ENCODE results near the gene GKN1. TPM values are rescaled to one million over a fixed set of nuclear protein-coding genes. Genes with fewer than 3 reads are reported as not detected.

GKN1 gene
- total RNA-seq (2014; rRNA removed; shearing (Covaris generic)) = not detected in 2 replicates
- not detected in 2 replicates for total RNA-seq (2022)
- not detected for Bru-seq, nascent RNA
- BruChase-seq, experiment 1, labeled RNA remaining after a 6-hour chase = not detected
- BruChase-seq, experiment 2, labeled RNA remaining after a 2-hour chase = not detected
- long read RNA-seq = 0 reads

DNA sequence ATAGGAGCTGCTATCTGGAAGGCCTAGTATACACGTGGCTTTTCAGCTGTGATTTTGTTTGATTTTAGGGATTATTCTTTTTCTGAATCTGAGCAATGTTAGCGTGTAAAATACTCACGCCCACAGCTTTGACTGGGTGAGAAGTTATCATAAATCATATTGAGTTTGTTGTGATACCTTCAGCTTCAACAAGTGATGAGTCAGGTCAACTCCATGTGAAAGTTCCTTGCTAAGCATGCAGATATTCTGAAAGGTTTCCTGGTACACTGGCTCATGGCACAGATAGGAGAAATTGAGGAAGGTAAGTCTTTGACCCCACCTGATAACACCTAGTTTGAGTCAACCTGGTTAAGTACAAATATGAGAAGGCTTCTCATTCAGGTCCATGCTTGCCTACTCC is at the start of gene GKN1:
Gene GKN1 (plus strand): TSS at position 386 of the 400 bp plus-strand sequence. CDS start 42 bp downstream, outside the sequence.
- no peak for DNase-seq (ENCODE audit: low spot score)
- no peak within 1 kb of the TSS for H3K27ac ChIP-seq (ENCODE audit: low read depth, low read length, poor library complexity, severe bottlenecking)
- no TSS peak for BruUV-seq (replicated peaks)
- CTCF ChIA-PET (ENCODE audit: unreplicated experiment) = no interaction called here
- intact Hi-C loops (cut with micrococcal nuclease; ENCODE audit: unreplicated experiment) = no loop called here
- no peaks in the 10 kb centered on the region for H3K79me2 ChIP-seq (ENCODE audit: insufficient read depth, low read depth, low read length)
- no peak for TF ChIP-seq CTCF (conservative IDR thresholded peaks at IDR 0.05; ENCODE audit: low read length)
- no peak for TF ChIP-seq EZH2phosphoT487 (IDR thresholded peaks at IDR 0.05; ENCODE audit: borderline replicate concordance, low read depth, low read length)
- no peak within 1 kb of the TSS for H3K4me2 ChIP-seq (ENCODE audit: low read length)
- POLR2A ChIA-PET = interaction anchor here (0.6 to 0.9 kb wide), 2 partner anchors 15 to 19 kb away, joined by 3 to 4 read pairs; no protein-coding TSS in a partner anchor
- H2AFZ ChIP-seq (ENCODE audit: low read length) = no peak within 1 kb of the TSS
- H3K9me2 ChIP-seq (ENCODE audit: insufficient read depth, low read length) = no peaks in the 10 kb centered on the region
- no peaks in the 10 kb centered on the region for H3K9me3 ChIP-seq (ENCODE audit: low read length)
- no peak within 1 kb of the TSS for H3K4me3 ChIP-seq (ENCODE audit: low read depth, low read length, poor library complexity, severe bottlenecking)
- H4K20me1 ChIP-seq (ENCODE audit: insufficient read depth, low read length) = no peaks in the 10 kb centered on the region
- H3K36me3 ChIP-seq (ENCODE audit: insufficient read depth, low read length) = no peaks in the 10 kb centered on the region
- no peaks in the 10 kb centered on the region for H3K4me1 ChIP-seq (ENCODE audit: insufficient read depth, low read length, poor library complexity, severe bottlenecking)

DNA sequence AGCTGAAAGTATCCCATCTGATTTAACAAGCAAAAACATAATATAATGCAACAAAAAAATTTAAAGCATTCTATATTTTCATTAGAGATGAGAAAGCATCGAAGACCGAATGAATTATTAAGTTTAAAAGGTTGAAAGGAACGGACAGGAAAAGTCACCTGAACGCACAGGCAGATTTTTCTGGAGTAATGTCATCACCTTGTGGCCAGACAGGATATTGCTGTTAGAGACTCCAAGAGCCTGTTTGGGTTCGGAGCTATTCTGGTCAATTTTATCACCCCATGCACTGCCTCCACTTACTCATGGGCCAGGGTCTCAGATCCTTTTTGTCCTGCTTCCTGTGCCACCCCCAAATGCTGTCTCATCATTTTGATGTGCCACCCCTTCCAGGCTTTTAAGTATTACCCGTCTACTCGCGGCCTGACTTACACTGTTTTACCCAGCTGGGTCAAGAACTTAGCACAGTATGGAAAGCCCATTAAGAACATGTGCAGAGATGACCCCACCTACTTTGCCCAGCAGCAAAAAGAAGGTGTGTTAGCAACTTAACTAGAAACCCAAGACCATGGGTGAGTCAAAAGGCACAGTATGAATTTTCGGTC is 49.0 kb upstream of the GKN1 start:
- no peaks in the 10 kb centered on the region for H3K9me3 ChIP-seq (ENCODE audit: low read length)
- H4K20me1 ChIP-seq (ENCODE audit: insufficient read depth, low read length) = no peaks in the 10 kb centered on the region
- H3K36me3 ChIP-seq (ENCODE audit: insufficient read depth, low read length) = no peaks in the 10 kb centered on the region
- intact Hi-C loops (cut with micrococcal nuclease; ENCODE audit: unreplicated experiment) = loop anchor here (1.0 to 10.0 kb wide), 4 partner anchors 216 to 462 kb away; no protein-coding TSS in a partner anchor
- H3K4me2 ChIP-seq (ENCODE audit: low read length) = peak overlapping the region; percentile 10; the same call in 1 of the 2 replicates
- POLR2A ChIA-PET = interaction anchor here (0.8 to 2.3 kb wide), 6 partner anchors 17 to 461 kb away, joined by 3 to 6 read pairs (median 4); no protein-coding TSS in a partner anchor
- H3K4me3 ChIP-seq (ENCODE audit: low read depth, low read length, poor library complexity, severe bottlenecking) = no peak overlapping the region
- CTCF ChIA-PET (ENCODE audit: unreplicated experiment) = interaction anchor here (1.3 to 1.6 kb wide), 3 partner anchors 18 to 462 kb away, joined by 3 to 11 read pairs (median 8); no protein-coding TSS in a partner anchor
- peak; percentile 79 for DNase-seq (ENCODE audit: low spot score)
- H3K79me2 ChIP-seq (ENCODE audit: insufficient read depth, low read depth, low read length) = no peaks in the 10 kb centered on the region
- no peaks in the 10 kb centered on the region for H3K9me2 ChIP-seq (ENCODE audit: insufficient read depth, low read length)
- H2AFZ ChIP-seq (ENCODE audit: low read length) = peak overlapping the region; percentile 43; the same call in 1 of the 2 replicates
- no TSS peak for BruUV-seq (replicated peaks)
- no peak overlapping the region for H3K27ac ChIP-seq (ENCODE audit: low read depth, low read length, poor library complexity, severe bottlenecking)
- peak; percentile 99 for TF ChIP-seq CTCF (conservative IDR thresholded peaks at IDR 0.05; ENCODE audit: low read length)
- TF ChIP-seq EZH2phosphoT487 (IDR thresholded peaks at IDR 0.05; ENCODE audit: borderline replicate concordance, low read depth, low read length) = no peak
- peaks cover 4% of the 10 kb centered on the region for H3K4me1 ChIP-seq (ENCODE audit: insufficient read depth, low read length, poor library complexity, severe bottlenecking)

GRCh38 chr2:68926796-68927195 is 47.6 kb upstream of the GKN1 start:
- Histone ChIP-seq H3K9me2 (ENCODE audit: insufficient read depth, low read length) (no peaks in the 10 kb centered on the region), H4K20me1 (ENCODE audit: insufficient read depth, low read length) (no peaks in the 10 kb centered on the region), H3K79me2 (ENCODE audit: insufficient read depth, low read depth, low read length) (no peaks in the 10 kb centered on the region), H3K36me3 (ENCODE audit: insufficient read depth, low read length) (no peaks in the 10 kb centered on the region), H2AFZ (ENCODE audit: low read length) (no peak overlapping the region), H3K27ac (ENCODE audit: low read depth, low read length, poor library complexity, severe bottlenecking) (no peak overlapping the region), H3K4me1 (ENCODE audit: insufficient read depth, low read length, poor library complexity, severe bottlenecking) (peaks cover 4% of the 10 kb centered on the region), H3K4me2 (ENCODE audit: low read length) (no peak overlapping the region), H3K4me3 (ENCODE audit: low read depth, low read length, poor library complexity, severe bottlenecking) (no peak overlapping the region), H3K9me3 (ENCODE audit: low read length) (no peaks in the 10 kb centered on the region)
- CTCF ChIA-PET (ENCODE audit: unreplicated experiment) = no interaction called here
- intact Hi-C loops (cut with micrococcal nuclease; ENCODE audit: unreplicated experiment) = loop anchor here (10.0 kb wide), 1 partner anchor 332 kb away; no protein-coding TSS in a partner anchor
- no peak for TF ChIP-seq EZH2phosphoT487 (IDR thresholded peaks at IDR 0.05; ENCODE audit: borderline replicate concordance, low read depth, low read length)
- POLR2A ChIA-PET = interaction anchor here (0.7 to 2.3 kb wide), 2 partner anchors 19 to 758 kb away, joined by 4 to 6 read pairs; no protein-coding TSS in a partner anchor
- BruUV-seq (replicated peaks) = no TSS peak
- DNase-seq (ENCODE audit: low spot score) = no peak
